HEK293 (cell line): ENCODE measurements around the gene PTPRH.

Source experiments
- PBX3 ChIP-seq: sonication (generic); formaldehyde crosslinking; IDR thresholded peaks from 2 replicates; pipeline ENCODE4 v1.8.1; 2022; ENCODE audit warnings: mild to moderate bottlenecking, moderate library complexity, missing genetic modification reagents
- PRDM10 ChIP-seq: fragments of 450-650 bp; formaldehyde crosslinking; IDR thresholded peaks from 2 replicates; pipeline ENCODE4 v1.5.1; 2016; ENCODE audit warnings: missing biosample characterization, missing genetic modification characterization
- PRDM2 ChIP-seq: fragments of 450-650 bp; formaldehyde crosslinking; IDR thresholded peaks from 2 replicates; pipeline ENCODE4 v1.5.1; 2016; ENCODE audit warnings: missing biosample characterization, missing genetic modification characterization, borderline replicate concordance
- SCRT2 ChIP-seq: fragments of 450-650 bp; formaldehyde crosslinking; IDR thresholded peaks from 2 replicates; pipeline ENCODE4 v1.5.1; 2016; ENCODE audit warnings: missing biosample characterization, missing genetic modification characterization
- SP3 ChIP-seq: fragments of 450-650 bp; formaldehyde crosslinking; IDR thresholded peaks from 2 replicates; pipeline ENCODE4 v1.5.1; 2016; ENCODE audit warnings: missing biosample characterization, missing genetic modification characterization
- SP7 ChIP-seq: fragments of 450-650 bp; formaldehyde crosslinking; IDR thresholded peaks from 2 replicates; pipeline ENCODE4 v1.5.1; 2016; ENCODE audit warnings: missing biosample characterization, missing genetic modification characterization
- ZBTB1 ChIP-seq: fragments of 450-650 bp; formaldehyde crosslinking; IDR thresholded peaks from 2 replicates; pipeline ENCODE4 v1.5.1; 2016; ENCODE audit warnings: missing biosample characterization, missing genetic modification characterization
- ZBTB17 ChIP-seq: fragments of 450-650 bp; formaldehyde crosslinking; IDR thresholded peaks from 2 replicates; pipeline ENCODE4 v1.5.1; 2016; ENCODE audit warnings: missing biosample characterization, missing genetic modification characterization
- ZBTB48 ChIP-seq: fragments of 450-650 bp; formaldehyde crosslinking; IDR thresholded peaks from 2 replicates; pipeline ENCODE4 v1.5.1; 2016; ENCODE audit warnings: missing biosample characterization, missing genetic modification characterization
- ZFP37 ChIP-seq: fragments of 450-650 bp; formaldehyde crosslinking; IDR thresholded peaks from 2 replicates; pipeline ENCODE4 v1.5.1; 2016; ENCODE audit warnings: missing biosample characterization, missing genetic modification characterization
- ZIC2 ChIP-seq: fragments of 450-650 bp; formaldehyde crosslinking; IDR thresholded peaks from 2 replicates; pipeline ENCODE4 v1.5.1; 2016; ENCODE audit warnings: missing biosample characterization, missing genetic modification characterization
- ZNF2 ChIP-seq: fragments of 450-650 bp; formaldehyde crosslinking; IDR thresholded peaks from 2 replicates; pipeline ENCODE4 v1.5.1; 2016; ENCODE audit warnings: missing biosample characterization, missing genetic modification characterization
- ZNF341 ChIP-seq: fragments of 450-650 bp; formaldehyde crosslinking; IDR thresholded peaks from 2 replicates; pipeline ENCODE4; 2016; ENCODE audit warnings: low read depth, missing biosample characterization, missing genetic modification characterization
- ZNF366 ChIP-seq: fragments of 450-650 bp; formaldehyde crosslinking; conservative IDR thresholded peaks from 2 replicates; pipeline ENCODE4 v1.5.1; 2016; ENCODE audit warnings: missing biosample characterization, missing genetic modification characterization
- ZNF37A ChIP-seq: fragments of 450-650 bp; IDR thresholded peaks from 2 replicates; pipeline ENCODE4 v1.5.1; 2018; ENCODE audit warnings: missing biosample characterization, missing genetic modification characterization
- ZNF394 ChIP-seq: fragments of 450-650 bp; formaldehyde crosslinking; IDR thresholded peaks from 2 replicates; pipeline ENCODE4 v1.5.1; 2016; ENCODE audit warnings: missing biosample characterization, missing genetic modification characterization, mild to moderate bottlenecking, moderate library complexity, borderline replicate concordance
- ZNF501 ChIP-seq: fragments of 450-650 bp; formaldehyde crosslinking; IDR thresholded peaks from 2 replicates; pipeline ENCODE4 v1.5.1; 2016; ENCODE audit warnings: missing biosample characterization, missing genetic modification characterization
- ZNF560 ChIP-seq: fragments of 450-650 bp; formaldehyde crosslinking; IDR thresholded peaks from 2 replicates; pipeline ENCODE4 v1.5.1; 2017; ENCODE audit warnings: missing biosample characterization, missing genetic modification characterization, borderline replicate concordance
- ZNF596 ChIP-seq: fragments of 450-650 bp; IDR thresholded peaks from 2 replicates; pipeline ENCODE4 v1.5.0; 2018; ENCODE audit warnings: missing biosample characterization, mild to moderate bottlenecking, missing genetic modification characterization, moderate library complexity
- ZNF600 ChIP-seq: fragments of 450-650 bp; formaldehyde crosslinking; IDR thresholded peaks from 2 replicates; pipeline ENCODE4 v1.5.1; 2016; ENCODE audit warnings: missing biosample characterization, missing genetic modification characterization
- ZNF76 ChIP-seq: fragments of 450-650 bp; formaldehyde crosslinking; IDR thresholded peaks from 2 replicates; pipeline ENCODE4; 2016; ENCODE audit warnings: low read depth, missing biosample characterization, missing genetic modification characterization, borderline replicate concordance
- ZNF843 ChIP-seq: fragments of 450-650 bp; formaldehyde crosslinking; IDR thresholded peaks from 2 replicates; pipeline ENCODE4 v1.5.1; 2016; ENCODE audit warnings: missing biosample characterization, missing genetic modification characterization
- ZSCAN4 ChIP-seq: fragments of 450-650 bp; formaldehyde crosslinking; IDR thresholded peaks from 2 replicates; pipeline ENCODE4 v1.5.1; 2017; ENCODE audit warnings: missing biosample characterization, missing genetic modification characterization
- ZSCAN5A ChIP-seq: fragments of 450-650 bp; formaldehyde crosslinking; IDR thresholded peaks from 2 replicates; pipeline ENCODE4 v1.5.1; 2016; ENCODE audit warnings: missing biosample characterization, missing genetic modification characterization
- ZXDB ChIP-seq: fragments of 450-650 bp; formaldehyde crosslinking; IDR thresholded peaks from 2 replicates; pipeline ENCODE4 v1.5.1; 2016; ENCODE audit warnings: missing biosample characterization, missing genetic modification characterization

PTPRH gene

GRCh38 chr19:55160128-55160985 lies 48.9 kb downstream of the PTPRH start (continued):
- peak; percentile 37; the same call in 1 of the 2 replicates for TF ChIP-seq PRDM10
- peak; percentile 74 for TF ChIP-seq SP7 (tag by site-specific recombination)
- 0 out of 2 replicates have a peak, but pooled peaks have one; percentile 13 for TF ChIP-seq ZSCAN4 (tag by site-specific recombination)
- no peak for TF ChIP-seq PRDM2 (tag by site-specific recombination)
- peak; percentile 73 for TF ChIP-seq SP3 (tag by site-specific recombination)
- peak; percentile 89 for TF ChIP-seq SCRT2 (tag by site-specific recombination)
- TF ChIP-seq ZBTB17, result peak; percentile 51; the same call in 1 of the 2 replicates
- no peak for TF ChIP-seq ZSCAN5A (tag by site-specific recombination)
- 0 out of 2 replicates have a peak, but pooled peaks have one; percentile 26 for TF ChIP-seq ZNF76 (tag by site-specific recombination)
- TF ChIP-seq ZXDB, result peak; percentile 57; the same call in 1 of the 2 replicates
- TF ChIP-seq ZBTB48 (tag by site-specific recombination), result peak; percentile 29; the same call in 1 of the 2 replicates
- TF ChIP-seq ZNF37A (tag by site-specific recombination), result no peak
- TF ChIP-seq ZNF366 (tag by site-specific recombination), result peak; percentile 38
- peak; percentile 21; the same call in 1 of the 2 replicates for TF ChIP-seq ZIC2 (tag by site-specific recombination)
- TF ChIP-seq ZFP37 (tag by site-specific recombination), result peak; percentile 37; the same call in 1 of the 2 replicates
- TF ChIP-seq ZNF2, result peak; percentile 41; the same call in 1 of the 2 replicates
- TF ChIP-seq ZNF560 (tag by site-specific recombination), result no peak
- TF ChIP-seq ZNF501 (tag by site-specific recombination), result 0 out of 2 replicates have a peak, but pooled peaks have one; percentile 43
- TF ChIP-seq ZBTB1 (tag by site-specific recombination), result no peak
- peak; percentile 59 for TF ChIP-seq ZNF843 (tag by site-specific recombination)
- no peak for TF ChIP-seq ZNF341 (tag by site-specific recombination)
- TF ChIP-seq ZNF596 (tag by site-specific recombination), result no peak
- 0 out of 2 replicates have a peak, but pooled peaks have one; percentile 26 for TF ChIP-seq ZNF600 (tag by site-specific recombination)
- peak; percentile 89 for TF ChIP-seq ZNF394 (tag by site-specific recombination)
- peak; percentile 62; the same call in 1 of the 2 replicates for TF ChIP-seq PBX3 (CRISPR knock-in tag)
